GM12864 (cell line): ENCODE results near the gene ABCD1.
"Not testable (repeated sequence)": the region's sequence is repeated elsewhere in the genome, so short reads cannot be mapped to it uniquely, and the experiment has no call there.

Experiments
- DNase-seq: peaks from one replicate; pipeline ENCODE4 v3.0.0-alpha.2; 2011; ENCODE audit warnings: low read depth
- H3K4me3 ChIP-seq: 2 replicates; pipeline ENCODE4 v1.5.1; 2011; ENCODE audit warnings: mild to moderate bottlenecking, low read depth, low read length, control low read depth
- CTCF ChIP-seq: IDR thresholded peaks from 2 replicates; pipeline ENCODE4 v1.5.1; 2011; ENCODE audit warnings: low read depth, mild to moderate bottlenecking, moderate library complexity, low read length, control low read depth, inconsistent platforms; ENCODE audit errors: missing control alignments

Gene ABCD1

GRCh38 chrX:153741446-153741845 is 16.8 kb downstream of the ABCD1 start:
- no peak for DNase-seq
- TF ChIP-seq CTCF, result no peak
- no peak overlapping the region for H3K4me3 ChIP-seq

- not testable (repeated sequence) for H3K4me3 ChIP-seq, DNase-seq
Observed at GRCh38 chrX:153742111-153742510, 17.5 kb downstream of the ABCD1 start.

GRCh38 chrX:153742796-153743467 is 18.3 kb downstream of the ABCD1 start:
- not testable (repeated sequence) for DNase-seq, H3K4me3 ChIP-seq

GRCh38 chrX:153743468-153744209 is 19.0 kb downstream of the ABCD1 start:
- not testable (repeated sequence) for H3K4me3 ChIP-seq, DNase-seq

GRCh38 chrX:153744210-153745066 is 19.8 kb downstream of the ABCD1 start:
- DNase-seq, result no peak
- no peak overlapping the region for H3K4me3 ChIP-seq
- TF ChIP-seq CTCF, result peak; percentile 25

- H3K4me3 ChIP-seq, result not testable (repeated sequence)
Observed at GRCh38 chrX:153745067-153745433, 20.4 kb downstream of the ABCD1 start.

GRCh38 chrX:153746359-153746758 is 21.7 kb downstream of the ABCD1 start:
- no peak for DNase-seq
- no peak overlapping the region for H3K4me3 ChIP-seq
- no peak for TF ChIP-seq CTCF

More at GRCh38 chrX:153745067-153745433, 20.4 kb downstream of the ABCD1 start:
- DNase-seq, result not testable (repeated sequence)

GRCh38 chrX:153746991-153747390 is 22.3 kb downstream of the ABCD1 start:
- not testable (repeated sequence) for H3K4me3 ChIP-seq, DNase-seq

- not testable (repeated sequence) for DNase-seq
Observed at GRCh38 chrX:153749017-153749416, 24.4 kb downstream of the ABCD1 start.

GRCh38 chrX:153750127-153750774 is 25.6 kb downstream of the ABCD1 start:
- no peak for TF ChIP-seq CTCF
- DNase-seq, result no peak

More at GRCh38 chrX:153749017-153749416, 24.4 kb downstream of the ABCD1 start:
- H3K4me3 ChIP-seq, result not testable (repeated sequence)

More at GRCh38 chrX:153750127-153750774, 25.6 kb downstream of the ABCD1 start:
- H3K4me3 ChIP-seq, result no peak overlapping the region
